GM12865 (cell line): Measurements from ENCODE around the gene CDS2.

Experiments used
- DNase-seq: peaks from one replicate; pipeline ENCODE4 v3.0.0; 2010; ENCODE audit warnings: low read depth
- H3K4me3 ChIP-seq: 2 replicates; pipeline ENCODE4 v1.5.1; 2011; ENCODE audit warnings: mild to moderate bottlenecking, low read depth, low read length, control low read depth
- CTCF ChIP-seq: IDR thresholded peaks from 2 replicates; pipeline ENCODE4 v1.5.1; 2011; ENCODE audit warnings: low read length, control low read depth, low read depth, inconsistent platforms; ENCODE audit not compliant: insufficient read depth; ENCODE audit errors: missing control alignments

The CDS2 gene

DNA sequence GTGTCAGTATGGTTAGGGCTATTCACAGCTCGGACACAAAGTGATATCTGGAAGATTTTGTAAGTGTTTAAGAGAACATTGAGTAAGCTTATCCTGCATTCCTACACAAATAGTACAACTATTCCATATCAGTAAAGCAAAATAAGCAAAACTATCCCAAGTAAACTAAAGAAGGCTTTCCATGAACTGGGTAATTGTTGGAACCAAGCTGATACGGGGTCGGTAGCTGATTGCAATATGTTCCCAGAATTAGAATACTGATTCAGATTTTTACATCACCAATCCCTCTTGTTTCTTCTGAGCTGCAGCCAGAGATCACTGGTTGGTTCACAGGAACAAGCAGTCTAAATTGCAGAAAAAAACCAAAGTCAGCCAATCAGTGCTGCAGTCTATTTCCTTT lies 54.1 kb downstream of the CDS2 start:
- H3K4me3 ChIP-seq = no peak overlapping the region
- no peak for DNase-seq
- TF ChIP-seq CTCF = no peak

GRCh38 chr20:5181492-5181891 lies 54.7 kb downstream of the CDS2 start:
- DNase-seq = no peak
- no peak for TF ChIP-seq CTCF
- no peak overlapping the region for H3K4me3 ChIP-seq

- H3K4me3 ChIP-seq = no peak overlapping the region
- DNase-seq = no peak
- TF ChIP-seq CTCF = no peak
Measured at GRCh38 chr20:5181958-5182357, 55.1 kb downstream of the CDS2 start.

GRCh38 chr20:5182615-5183254 lies 55.9 kb downstream of the CDS2 start:
- DNase-seq = no peak
- no peak for TF ChIP-seq CTCF
- H3K4me3 ChIP-seq = no peak overlapping the region

- no peak for TF ChIP-seq CTCF
- H3K4me3 ChIP-seq = no peak overlapping the region
- DNase-seq = no peak
Measured at GRCh38 chr20:5183731-5184474, 57.1 kb downstream of the CDS2 start.

GRCh38 chr20:5184684-5185083 lies 57.9 kb downstream of the CDS2 start:
- H3K4me3 ChIP-seq = no peak overlapping the region
- DNase-seq = no peak
- TF ChIP-seq CTCF = no peak
